Natural killer cell (primary cell): ENCODE measurements around the gene CCDC187. TPM values are rescaled to one million over a fixed set of nuclear protein-coding genes. Genes with fewer than 3 reads are reported as not detected.

ENCODE experiments used
- ATAC-seq, 3 donors: fragments of 150-1000 bp in 2 of 3; fragments of 200-7000 bp in 1 of 3; cut with Tn5 transposase; 1 replicate in 1 of 3; 2 replicates in 2 of 3; pipeline ENCODE4 v1.10.0; 2021; ENCODE audit warnings: mild to moderate bottlenecking in 2 of 3, moderate library complexity in 2 of 3
- DNase-seq, 2 donors: peaks; one replicate each; pipeline versions ENCODE4 v3.0.0 to v3.0.0-alpha.2; 2013 to 2021; ENCODE audit warnings: mixed read lengths in 1 of 2
- H3K27ac ChIP-seq: one replicate; pipeline ENCODE4 v1.5.1; 2013; ENCODE audit warnings: mild to moderate bottlenecking, low read length
- H3K27me3 ChIP-seq: one replicate; pipeline ENCODE4 v1.6.1; 2013; ENCODE audit warnings: low read length; ENCODE audit not compliant: control insufficient read depth, insufficient read depth
- H3K36me3 ChIP-seq: one replicate; pipeline ENCODE4 v1.6.1; 2013; ENCODE audit warnings: low read length; ENCODE audit not compliant: control insufficient read depth, insufficient read depth
- H3K4me1 ChIP-seq: one replicate; pipeline ENCODE4 v1.6.1; 2013; ENCODE audit warnings: low read length; ENCODE audit not compliant: control insufficient read depth, insufficient read depth
- H3K4me3 ChIP-seq: one replicate; pipeline ENCODE4 v1.5.1; 2013; ENCODE audit warnings: low read length
- H3K9me3 ChIP-seq: one replicate; pipeline ENCODE4 v1.6.1; 2013; ENCODE audit warnings: low read length; ENCODE audit not compliant: control insufficient read depth, insufficient read depth
- H3K27ac Mint-ChIP-seq, 2 donors: one replicate each; pipeline ENCODE4 v1.8.0; 2022; ENCODE audit warnings: mild to moderate bottlenecking in 2 of 2, mixed read lengths in 2 of 2, moderate library complexity in 1 of 2
- H3K27me3 Mint-ChIP-seq, 2 donors: one replicate each; pipeline ENCODE4 v1.8.0; 2022; ENCODE audit warnings: low read depth in 2 of 2, mixed read lengths in 2 of 2
- H3K36me3 Mint-ChIP-seq: one replicate; pipeline ENCODE4 v1.8.0; 2022; ENCODE audit warnings: mixed read lengths
- H3K4me1 Mint-ChIP-seq, 2 donors: one replicate each; pipeline ENCODE4 v1.8.0; 2022; ENCODE audit warnings: mixed read lengths in 2 of 2
- H3K4me3 Mint-ChIP-seq: one replicate; pipeline ENCODE4 v1.8.0; 2022; ENCODE audit warnings: mild to moderate bottlenecking, moderate library complexity, mixed read lengths
- H3K9me3 Mint-ChIP-seq, 2 donors: one replicate each; pipeline ENCODE4 v1.8.0; 2022; ENCODE audit warnings: mixed read lengths in 2 of 2
- WGBS: methylation state at CpG from one replicate; pipeline ENCODE4 v1.1.7; 2013; ENCODE audit warnings: missing lambda C conversion rate; ENCODE audit not compliant: insufficient coverage; 5-methylcytosine and 5-hydroxymethylcytosine counted together
- intact Hi-C: fragments of 100-400 bp; cut with micrococcal nuclease; formaldehyde crosslinking; loops from one replicate; pipeline ENCODE4 v1.14.2; 2022
- total RNA-seq, 4 donors: library from RNA; stranded (reverse); fragments of 120-200 nt in 1 of 4; gene quantifications; one replicate each; pipeline versions ENCODE4 v1.2.3 to v1.2.4, GENCODE V29; 2013 to 2022
- TF ChIP-seq, protein P1 (sequence below): fragments of 200-600 bp; IDR thresholded peaks from one replicate; pipeline ENCODE4 v1.8.0; 2022; ENCODE audit warnings: antibody characterized with exemption

CCDC187 gene
- total RNA-seq, 3 donors from 2014 or later (not counting 1 experiment from before 2014, with no cell fraction given) = 0.18 TPM; not detected in 2

DNA sequence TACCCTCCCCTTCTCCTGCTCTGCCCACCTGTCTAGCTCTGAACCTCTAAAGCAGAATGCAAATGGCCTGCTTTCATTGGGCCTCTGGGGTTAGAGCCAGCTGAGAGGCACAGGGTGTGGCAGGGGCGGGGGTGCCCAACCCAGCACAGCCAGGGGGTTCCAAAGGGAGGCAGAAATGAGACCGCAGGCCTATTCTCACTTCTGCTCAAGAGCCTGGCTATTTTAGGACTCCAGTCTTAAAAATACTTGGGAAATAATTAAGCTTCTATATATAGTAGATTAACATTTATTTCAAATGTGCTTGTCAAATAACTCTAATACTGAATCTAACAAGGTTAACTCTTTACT, 63.9 kb downstream of the CCDC187 start:
- Mint-ChIP-seq H3K27ac (no peak overlapping the region), H3K27me3 (no peaks in the 10 kb centered on the region), H3K36me3 (no peaks in the 10 kb centered on the region), H3K4me1 (peaks cover 25 to 49% of the 10 kb centered on the region in 2 donors), H3K9me3 (no peaks in the 10 kb centered on the region), H3K4me3 (no peak overlapping the region)
- 59% methylated on average over 2 of the region's 2 CpGs for WGBS
- Histone ChIP-seq H3K36me3 (peaks cover 23% of the 10 kb centered on the region), H3K27me3 (no peaks in the 10 kb centered on the region), H3K9me3 (no peaks in the 10 kb centered on the region), H3K4me1 (peaks cover 73% of the 10 kb centered on the region), H3K27ac (no peak overlapping the region), H3K4me3 (no peak overlapping the region)
- DNase-seq (no peak), ATAC-seq (no peak)
- TF ChIP-seq, protein P1, sequence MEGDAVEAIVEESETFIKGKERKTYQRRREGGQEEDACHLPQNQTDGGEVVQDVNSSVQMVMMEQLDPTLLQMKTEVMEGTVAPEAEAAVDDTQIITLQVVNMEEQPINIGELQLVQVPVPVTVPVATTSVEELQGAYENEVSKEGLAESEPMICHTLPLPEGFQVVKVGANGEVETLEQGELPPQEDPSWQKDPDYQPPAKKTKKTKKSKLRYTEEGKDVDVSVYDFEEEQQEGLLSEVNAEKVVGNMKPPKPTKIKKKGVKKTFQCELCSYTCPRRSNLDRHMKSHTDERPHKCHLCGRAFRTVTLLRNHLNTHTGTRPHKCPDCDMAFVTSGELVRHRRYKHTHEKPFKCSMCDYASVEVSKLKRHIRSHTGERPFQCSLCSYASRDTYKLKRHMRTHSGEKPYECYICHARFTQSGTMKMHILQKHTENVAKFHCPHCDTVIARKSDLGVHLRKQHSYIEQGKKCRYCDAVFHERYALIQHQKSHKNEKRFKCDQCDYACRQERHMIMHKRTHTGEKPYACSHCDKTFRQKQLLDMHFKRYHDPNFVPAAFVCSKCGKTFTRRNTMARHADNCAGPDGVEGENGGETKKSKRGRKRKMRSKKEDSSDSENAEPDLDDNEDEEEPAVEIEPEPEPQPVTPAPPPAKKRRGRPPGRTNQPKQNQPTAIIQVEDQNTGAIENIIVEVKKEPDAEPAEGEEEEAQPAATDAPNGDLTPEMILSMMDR = no peak
- intact Hi-C loops = no loop called here

DNA sequence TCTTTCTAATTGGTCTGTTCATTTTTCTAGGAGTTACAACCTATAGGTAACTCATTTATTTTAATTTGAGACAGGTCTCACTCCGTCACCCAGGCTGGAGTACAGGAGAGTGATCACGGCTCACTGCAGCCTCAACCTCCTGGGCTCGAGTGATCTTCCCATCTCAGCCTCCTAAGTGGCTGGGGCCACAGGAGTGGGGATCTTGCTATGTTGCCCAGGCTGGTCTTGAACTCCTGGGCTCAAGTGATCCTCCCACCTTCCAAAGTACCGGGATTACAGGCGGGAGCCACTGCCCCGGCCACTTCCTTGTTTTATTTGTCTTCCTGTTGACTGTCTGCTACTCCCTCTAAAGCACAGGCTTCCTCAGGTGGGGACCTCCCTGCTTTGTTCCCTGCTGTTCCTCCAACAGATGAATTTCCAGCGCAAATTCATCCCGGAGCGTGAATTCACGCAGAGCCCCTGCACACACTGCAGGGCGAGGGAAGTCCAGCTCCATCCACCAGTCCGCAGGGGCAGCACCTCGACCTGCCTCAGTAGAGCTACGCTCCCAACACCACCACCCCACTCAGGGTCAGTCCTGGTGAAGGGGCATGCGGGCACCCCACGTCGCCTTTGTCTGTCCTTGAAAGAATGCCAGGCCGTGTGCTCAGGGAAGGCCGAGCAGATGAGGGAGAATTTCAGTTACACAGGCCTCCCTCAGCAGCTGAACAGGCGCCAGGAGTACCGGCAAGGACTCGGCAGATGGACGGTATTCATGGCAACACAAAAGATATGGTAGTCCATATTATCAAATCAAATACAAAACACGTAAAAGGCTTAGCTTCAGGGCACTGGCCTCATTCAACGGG, 64.5 kb downstream of the CCDC187 start:
- H3K27ac Mint-ChIP-seq = no peak overlapping the region
- no peak for DNase-seq
- intact Hi-C loops = no loop called here
- no peaks in the 10 kb centered on the region for H3K9me3 ChIP-seq
- no peak overlapping the region for H3K4me3 ChIP-seq
- no peaks in the 10 kb centered on the region for H3K27me3 Mint-ChIP-seq
- H3K4me1 Mint-ChIP-seq = peaks cover 22 to 46% of the 10 kb centered on the region in 2 donors
- H3K36me3 ChIP-seq = peaks cover 23% of the 10 kb centered on the region
- peak overlapping the region; percentile 38 for H3K27ac ChIP-seq
- TF ChIP-seq, protein P1 = no peak
- ATAC-seq = no peak
- H3K36me3 Mint-ChIP-seq = no peaks in the 10 kb centered on the region
- peaks cover 67% of the 10 kb centered on the region for H3K4me1 ChIP-seq
- H3K27me3 ChIP-seq = no peaks in the 10 kb centered on the region
- no peaks in the 10 kb centered on the region for H3K9me3 Mint-ChIP-seq
- 85% methylated on average over 25 of the region's 25 CpGs for WGBS
- no peak overlapping the region for H3K4me3 Mint-ChIP-seq

DNA sequence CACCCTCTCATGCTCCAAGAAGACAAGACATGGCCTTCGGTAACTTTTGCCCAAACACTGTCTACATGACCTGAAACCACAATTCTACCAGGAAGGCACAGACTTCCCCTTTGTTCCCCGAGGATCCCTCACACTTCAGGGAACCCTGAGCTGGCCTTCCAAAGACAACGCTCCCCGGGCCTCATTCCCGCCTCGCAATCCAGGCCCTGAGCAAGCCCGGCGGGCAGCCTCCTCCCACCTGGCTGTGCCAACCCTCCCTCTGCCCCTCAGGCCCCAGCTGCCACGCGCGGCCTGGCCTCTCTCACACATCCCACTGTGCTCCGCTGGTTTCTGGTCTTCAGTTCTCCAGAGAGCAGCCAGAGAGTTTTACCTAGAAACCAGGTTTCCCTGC, 65.6 kb downstream of the CCDC187 start:
- no peaks in the 10 kb centered on the region for H3K9me3 Mint-ChIP-seq
- no peak overlapping the region for H3K4me3 Mint-ChIP-seq
- ATAC-seq (no peak), DNase-seq (no peak)
- H3K36me3 Mint-ChIP-seq = no peaks in the 10 kb centered on the region
- peaks cover 23% of the 10 kb centered on the region for H3K36me3 ChIP-seq
- WGBS = 66% methylated on average over 12 of the region's 12 CpGs
- H3K4me1 Mint-ChIP-seq = peaks cover 18 to 43% of the 10 kb centered on the region in 2 donors
- H3K27ac ChIP-seq = peak overlapping the region; percentile 38
- H3K4me1 ChIP-seq = peaks cover 63% of the 10 kb centered on the region
- intact Hi-C loops = no loop called here
- no peaks in the 10 kb centered on the region for H3K27me3 Mint-ChIP-seq
- H3K4me3 ChIP-seq = no peak overlapping the region
- H3K9me3 ChIP-seq = no peaks in the 10 kb centered on the region
- H3K27ac Mint-ChIP-seq = no peak overlapping the region
- no peaks in the 10 kb centered on the region for H3K27me3 ChIP-seq
- TF ChIP-seq, protein P1 = no peak
